NT2/D1 (cell line): ENCODE data around the gene HOXB6.

Experiments used
- DNase-seq: peaks from one replicate; pipeline ENCODE4 v3.0.0-alpha.2; 2011; ENCODE audit warnings: low read depth, low spot score
- H3K27me3 ChIP-seq: 2 replicates; pipeline ENCODE4 v1.6.0; 2011; ENCODE audit warnings: mild to moderate bottlenecking; ENCODE audit not compliant: insufficient read length, insufficient read depth
- H3K36me3 ChIP-seq: 2 replicates; pipeline ENCODE4 v1.6.1; 2011; ENCODE audit warnings: mild to moderate bottlenecking, low read length, mixed read lengths; ENCODE audit not compliant: insufficient read depth, insufficient read length
- H3K4me1 ChIP-seq: 2 replicates; pipeline ENCODE4 v1.5.1; 2011; ENCODE audit not compliant: insufficient read depth, insufficient read length
- H3K4me3 ChIP-seq: 2 replicates; pipeline ENCODE4 v1.5.1; 2011; ENCODE audit warnings: low read depth; ENCODE audit not compliant: insufficient read length
- H3K9ac ChIP-seq: 2 replicates; pipeline ENCODE4 v1.6.0; 2011; ENCODE audit warnings: low read depth; ENCODE audit not compliant: insufficient read length
- H3K9me3 ChIP-seq: 2 replicates; pipeline ENCODE4 v1.5.1; 2011; ENCODE audit warnings: mild to moderate bottlenecking, low read length; ENCODE audit not compliant: insufficient read depth
- SUZ12 ChIP-seq: IDR thresholded peaks from 2 replicates; pipeline ENCODE4 v1.6.1; 2011; ENCODE audit not compliant: insufficient read length, insufficient read depth; ENCODE audit errors: extremely low read depth
- YY1 ChIP-seq: IDR thresholded peaks from 2 replicates; pipeline ENCODE4 v1.6.1; 2011; ENCODE audit not compliant: insufficient read length, insufficient read depth
- ZNF274 ChIP-seq: IDR thresholded peaks from 2 replicates; pipeline ENCODE4 v1.6.1; 2011; ENCODE audit warnings: mild to moderate bottlenecking, low read depth, low read length

Gene HOXB6

DNA sequence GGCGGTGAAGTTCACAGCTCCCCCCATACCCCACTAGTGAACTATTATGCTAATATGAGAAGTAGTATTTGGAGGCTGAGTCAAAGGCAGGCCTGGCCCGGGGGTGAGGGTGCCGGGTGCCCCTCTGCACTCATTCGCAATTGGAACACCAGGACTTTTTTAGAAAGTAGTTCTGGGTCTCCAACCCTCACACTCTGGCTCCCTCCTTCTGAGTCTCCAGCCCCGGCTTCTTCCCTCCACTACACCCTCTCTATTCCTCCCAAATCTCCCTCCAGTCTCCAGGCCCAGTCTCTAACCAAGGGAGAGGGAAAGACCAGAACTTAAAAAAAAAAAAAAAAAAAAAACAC is 48.6 kb downstream of the HOXB6 start:
- DNase-seq = no peak
- Histone ChIP-seq H3K4me1 (peaks cover 7% of the 10 kb centered on the region), H3K36me3 (no peaks in the 10 kb centered on the region), H3K9ac (no peak overlapping the region), H3K9me3 (no peaks in the 10 kb centered on the region), H3K4me3 (no peak overlapping the region), H3K27me3 (peaks cover 98% of the 10 kb centered on the region)
- TF ChIP-seq SUZ12 (no peak), ZNF274 (no peak), YY1 (no peak)

DNA sequence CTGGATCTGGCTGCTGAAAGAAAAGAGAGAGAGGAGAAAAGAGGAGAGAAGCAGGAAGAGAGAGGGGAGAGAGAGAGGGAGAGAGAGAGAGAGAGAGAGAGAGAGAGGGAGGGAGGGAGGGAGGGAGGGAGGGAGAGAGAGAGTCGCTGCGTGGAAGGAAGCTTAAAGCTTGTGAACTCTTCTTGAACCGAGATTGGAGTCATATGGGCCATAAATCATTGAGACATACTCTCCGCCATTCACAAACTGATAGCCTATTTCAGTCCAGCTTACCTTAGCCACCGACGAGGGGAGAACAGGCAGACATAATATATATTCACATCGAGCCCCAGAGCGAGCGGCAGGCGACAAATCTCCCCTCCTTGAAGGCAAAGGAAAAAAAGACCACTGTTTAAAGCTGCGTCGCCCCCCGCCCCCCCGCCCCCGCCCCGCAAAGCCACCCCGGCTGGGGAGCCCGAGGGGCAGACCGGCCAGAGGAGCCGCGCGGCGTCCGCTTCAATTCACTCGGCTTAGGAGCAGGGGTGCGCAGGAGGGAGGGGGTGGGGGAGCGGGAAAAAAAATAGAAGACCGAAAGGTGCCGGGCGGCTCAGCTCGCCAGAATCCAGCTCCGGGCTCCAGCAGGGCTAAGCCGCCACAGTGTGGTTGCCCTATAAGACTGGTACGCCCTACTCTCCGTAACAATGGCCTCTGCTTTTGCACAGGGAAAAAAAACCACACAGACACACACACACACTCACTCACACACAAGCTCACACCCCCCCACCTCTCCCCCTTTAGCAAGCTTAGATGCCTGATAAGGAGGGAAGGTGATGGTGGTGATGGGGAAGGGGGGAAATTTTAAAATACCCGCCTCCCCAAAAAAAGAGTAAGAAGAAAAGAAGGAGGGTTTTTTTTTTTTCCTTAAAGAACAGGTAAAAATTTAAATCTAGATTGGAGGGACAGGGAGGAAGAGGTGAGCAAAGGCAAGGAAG is 49.2 kb downstream of the HOXB6 start:
- TF ChIP-seq ZNF274 (no peak), SUZ12 (peak; percentile 56), YY1 (no peak)
- Histone ChIP-seq H3K4me3 (peak overlapping the region; percentile 1), H3K4me1 (peaks cover 10% of the 10 kb centered on the region), H3K9me3 (no peaks in the 10 kb centered on the region), H3K27me3 (peaks cover 98% of the 10 kb centered on the region), H3K36me3 (no peaks in the 10 kb centered on the region), H3K9ac (no peak overlapping the region)
- DNase-seq = no peak

GRCh38 chr17:48554412-48555257 is 50.2 kb downstream of the HOXB6 start:
- Histone ChIP-seq H3K4me1 (peaks cover 9% of the 10 kb centered on the region), H3K9me3 (no peaks in the 10 kb centered on the region), H3K36me3 (no peaks in the 10 kb centered on the region), H3K4me3 (peak overlapping the region; percentile 34), H3K9ac (peak overlapping the region; percentile 50), H3K27me3 (peaks cover 98% of the 10 kb centered on the region)
- TF ChIP-seq YY1 (no peak), SUZ12 (peak; percentile 73), ZNF274 (no peak)
- DNase-seq = no peak

- DNase-seq = no peak
- TF ChIP-seq ZNF274 = no peak
- TF ChIP-seq YY1 = no peak
- no peak for TF ChIP-seq SUZ12
- Histone ChIP-seq H3K9ac (no peak overlapping the region), H3K4me3 (no peak overlapping the region), H3K4me1 (peaks cover 8% of the 10 kb centered on the region), H3K27me3 (peaks cover 98% of the 10 kb centered on the region), H3K36me3 (no peaks in the 10 kb centered on the region), H3K9me3 (no peaks in the 10 kb centered on the region)
Observed at GRCh38 chr17:48553826-48554225, 51.0 kb downstream of the HOXB6 start.

- Histone ChIP-seq H3K9ac (no peak overlapping the region), H3K27me3 (peaks cover 98% of the 10 kb centered on the region), H3K4me1 (peaks cover 8% of the 10 kb centered on the region), H3K36me3 (no peaks in the 10 kb centered on the region), H3K4me3 (no peak overlapping the region), H3K9me3 (no peaks in the 10 kb centered on the region)
- no peak for TF ChIP-seq YY1
- TF ChIP-seq ZNF274 = no peak
- DNase-seq = no peak
Observed at GRCh38 chr17:48553190-48553547, 51.6 kb downstream of the HOXB6 start.

- no peaks in the 10 kb centered on the region for H3K9me3 ChIP-seq
- no peaks in the 10 kb centered on the region for H3K36me3 ChIP-seq
- peak overlapping the region; percentile 34 for H3K9ac ChIP-seq
- no peak for DNase-seq
- peaks cover 98% of the 10 kb centered on the region for H3K27me3 ChIP-seq
- peaks cover 8% of the 10 kb centered on the region for H3K4me1 ChIP-seq
- peak overlapping the region; percentile 9 for H3K4me3 ChIP-seq
- TF ChIP-seq YY1 (no peak), SUZ12 (no peak), ZNF274 (no peak)
Observed at GRCh38 chr17:48552466-48553189, 52.2 kb downstream of the HOXB6 start.
